GM19240 (cell line): ENCODE results near the gene TRNAU1AP.
"Not testable (repeated sequence)": the region's sequence is repeated elsewhere in the genome, so short reads cannot be mapped to it uniquely, and the experiment has no call there.

Source experiments
- DNase-seq: peaks from one replicate; pipeline ENCODE4 v3.0.0; 2011; ENCODE audit warnings: low spot score; ENCODE audit not compliant: insufficient read length

Gene TRNAU1AP

DNA sequence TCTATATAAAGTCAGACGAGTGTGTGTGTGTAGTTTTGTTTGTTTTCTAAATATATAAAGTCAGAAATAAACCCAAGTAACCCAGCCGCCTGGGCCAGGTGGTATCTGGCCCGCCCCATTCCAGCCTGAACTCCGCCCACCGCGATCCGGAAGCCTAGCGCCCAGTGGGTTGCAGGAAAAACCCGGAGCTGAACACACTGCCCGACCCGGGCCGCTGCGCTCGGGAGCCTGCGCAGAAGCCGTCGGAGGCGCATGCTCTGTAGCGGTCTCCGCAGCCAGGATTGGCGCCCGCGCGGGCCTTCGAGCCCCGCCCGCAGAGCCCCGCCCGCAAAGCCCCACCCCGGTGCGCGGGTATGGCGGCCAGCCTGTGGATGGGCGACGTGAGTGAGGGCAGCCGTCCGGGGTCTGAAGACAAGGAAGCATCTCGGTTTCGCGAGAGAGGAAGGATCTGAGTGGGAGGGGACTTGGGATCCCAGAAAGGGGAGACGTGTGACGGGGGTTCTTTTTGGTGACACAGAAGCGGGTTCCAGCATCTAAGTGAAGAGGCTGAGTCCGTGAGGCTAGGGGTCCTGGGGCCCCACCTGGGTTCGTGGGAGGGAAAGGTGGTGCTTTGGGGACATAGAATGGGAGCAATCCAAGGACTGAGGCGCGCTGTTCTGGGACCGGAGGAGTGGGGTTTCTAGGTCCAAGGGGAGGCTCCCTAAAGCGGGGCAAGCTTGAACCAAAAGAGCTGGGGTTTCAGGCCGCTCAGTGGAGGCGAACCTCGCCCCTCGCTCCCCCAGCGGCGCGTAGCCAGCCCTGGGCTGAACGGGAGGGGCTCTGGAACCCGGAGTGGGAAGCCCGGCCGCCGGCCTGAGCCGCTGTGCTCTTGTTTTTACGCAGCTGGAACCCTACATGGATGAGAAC is at the start of gene TRNAU1AP:
Gene TRNAU1AP, plus strand, starts transcription at position 328 of the 906 bp plus-strand sequence. Its CDS starts 26 bp downstream, at position 354.
- DNase-seq: peak; percentile 90

- DNase-seq: no peak
Observed at GRCh38 chr1:28503117-28503516, 49.8 kb upstream of the TRNAU1AP start.

DNA sequence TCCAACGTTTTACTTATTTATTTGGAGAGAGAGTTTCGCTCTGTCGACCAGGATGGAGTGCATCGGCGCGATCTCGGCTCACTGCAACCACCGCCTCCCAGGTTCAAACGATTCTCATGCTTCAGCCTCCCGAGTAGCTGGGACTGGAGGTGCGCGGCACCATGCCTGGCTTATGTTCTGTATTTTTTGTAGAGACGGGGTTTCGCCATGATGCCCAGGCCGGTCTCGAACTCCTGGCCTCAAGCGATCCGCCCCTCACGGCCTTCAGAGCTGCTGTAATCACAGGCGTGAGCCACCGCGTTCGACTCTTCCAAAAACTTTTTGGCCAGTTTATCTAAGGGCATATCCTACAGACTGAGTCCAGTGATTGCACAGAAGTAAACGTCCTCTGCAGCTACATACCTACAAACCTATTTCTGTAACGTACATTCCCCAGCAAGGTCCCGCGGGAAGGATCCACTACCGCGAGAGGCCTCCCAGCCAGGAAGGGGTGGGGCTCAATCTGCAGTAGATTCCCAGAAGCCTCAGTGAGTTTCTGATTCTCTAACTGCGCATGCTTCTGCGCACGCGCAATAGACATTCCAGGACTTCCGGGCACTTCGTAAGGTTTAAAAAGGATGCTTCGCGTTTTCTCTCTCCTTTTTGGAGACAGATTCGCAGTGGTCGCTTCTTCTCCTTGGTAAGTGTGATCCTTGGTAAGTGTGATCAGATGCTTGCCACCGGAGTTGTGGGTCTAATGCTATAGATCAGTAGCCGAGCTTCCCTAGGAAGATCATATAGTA is 47.3 kb upstream of the TRNAU1AP start, which contains the start of gene RCC1:
Gene RCC1, plus strand, starts transcription at position 638 of the 782 bp plus-strand sequence. CDS start 23,824 bp downstream, outside the sequence.
- peak; percentile 80 for DNase-seq

DNA sequence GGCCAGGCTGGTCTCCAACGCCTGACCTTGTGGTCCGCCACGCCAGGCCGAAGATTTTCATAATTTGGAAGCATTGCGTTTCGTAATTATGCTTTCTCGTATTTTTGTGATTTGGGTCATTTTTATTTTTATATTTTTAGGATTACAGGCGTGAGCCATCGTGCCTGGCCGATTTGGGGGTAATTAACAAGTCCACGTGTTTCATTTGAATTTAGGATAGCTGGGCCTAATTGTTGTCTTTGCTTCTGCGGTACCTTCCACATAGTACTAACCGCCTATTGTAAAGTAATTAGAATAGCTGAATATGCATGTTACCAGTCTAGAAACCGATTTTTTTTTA is 46.0 kb upstream of the TRNAU1AP start:
- no peak for DNase-seq

DNA sequence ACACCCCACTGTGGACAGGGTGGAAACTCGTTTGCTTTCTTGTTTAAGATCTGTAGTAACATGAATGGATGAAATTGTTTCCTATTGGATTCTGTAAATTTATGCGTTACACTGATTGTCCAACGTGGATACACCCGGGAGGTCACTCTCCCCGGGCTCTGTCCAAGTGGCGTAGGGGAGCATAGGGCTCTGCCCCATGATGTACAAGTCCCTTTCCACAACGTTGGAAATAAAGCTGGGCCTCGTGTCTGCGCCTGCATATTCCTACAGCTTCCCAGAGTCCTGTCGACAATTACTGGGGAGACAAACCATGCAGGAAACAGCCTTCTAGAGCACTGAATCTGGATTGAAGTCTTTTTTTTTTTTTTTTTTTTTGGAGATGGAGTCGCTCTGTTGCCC is 45.6 kb upstream of the TRNAU1AP start:
- no peak for DNase-seq

DNA sequence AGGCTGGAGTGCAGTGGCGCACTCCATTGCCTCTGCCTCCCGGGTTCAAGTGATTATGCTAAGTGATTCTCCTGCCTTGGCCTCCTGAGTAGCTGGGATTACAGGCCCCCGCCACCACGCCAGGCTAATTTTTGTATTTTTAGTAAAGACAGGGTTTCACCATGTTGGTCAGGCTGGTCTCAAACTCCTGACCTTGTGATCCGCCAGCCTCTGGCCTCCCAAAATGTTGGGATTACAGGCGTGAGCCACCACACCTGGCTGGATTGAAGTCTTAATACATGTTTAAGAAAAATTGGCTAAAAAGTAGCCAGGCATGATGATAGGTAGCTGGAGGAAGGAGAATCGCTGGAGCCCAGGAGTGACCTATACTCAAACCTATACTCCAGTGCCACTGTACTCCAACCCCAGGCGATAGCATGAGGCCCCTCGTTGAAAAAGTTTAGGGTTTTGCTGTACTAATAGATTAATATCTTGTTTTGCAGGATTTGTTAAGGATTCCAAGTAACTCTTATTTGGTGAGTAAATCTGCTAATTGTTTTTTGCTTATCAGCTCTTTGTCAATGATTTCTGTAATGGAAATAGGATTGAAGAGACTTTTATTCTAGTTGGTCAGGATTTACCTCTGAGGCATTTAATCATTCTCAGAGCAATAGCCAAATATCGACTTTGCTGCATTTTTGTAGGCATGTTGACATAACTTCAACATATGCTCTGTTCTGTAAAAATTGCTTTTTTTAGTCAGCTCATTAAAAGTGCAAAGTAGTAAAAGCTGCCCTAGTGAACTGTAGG is 45.0 kb upstream of the TRNAU1AP start:
- no peak for DNase-seq

DNA sequence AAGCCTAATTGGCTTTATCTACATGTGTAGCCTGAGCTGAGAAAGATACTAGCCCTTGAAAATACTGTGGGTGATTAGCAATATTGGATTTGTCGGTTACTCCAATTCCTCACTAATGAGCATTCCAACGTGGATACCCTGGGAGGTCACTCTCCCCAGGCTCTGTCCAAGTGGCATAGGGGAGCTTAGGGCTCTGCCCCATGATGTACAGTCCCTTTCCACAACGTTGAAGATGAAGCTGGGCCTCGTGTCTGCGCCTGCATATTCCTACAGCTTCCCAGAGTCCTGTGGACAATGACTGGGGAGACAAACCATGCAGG is 44.5 kb upstream of the TRNAU1AP start:
- DNase-seq: no peak

GRCh38 chr1:28509705-28510272 is 43.1 kb upstream of the TRNAU1AP start:
- no peak for DNase-seq

- DNase-seq: no peak
Observed at GRCh38 chr1:28510273-28510969, 42.5 kb upstream of the TRNAU1AP start.

GRCh38 chr1:28510970-28511440 is 41.9 kb upstream of the TRNAU1AP start:
- no peak for DNase-seq

- no peak for DNase-seq
Observed at GRCh38 chr1:28512058-28512611, 40.8 kb upstream of the TRNAU1AP start.

DNA sequence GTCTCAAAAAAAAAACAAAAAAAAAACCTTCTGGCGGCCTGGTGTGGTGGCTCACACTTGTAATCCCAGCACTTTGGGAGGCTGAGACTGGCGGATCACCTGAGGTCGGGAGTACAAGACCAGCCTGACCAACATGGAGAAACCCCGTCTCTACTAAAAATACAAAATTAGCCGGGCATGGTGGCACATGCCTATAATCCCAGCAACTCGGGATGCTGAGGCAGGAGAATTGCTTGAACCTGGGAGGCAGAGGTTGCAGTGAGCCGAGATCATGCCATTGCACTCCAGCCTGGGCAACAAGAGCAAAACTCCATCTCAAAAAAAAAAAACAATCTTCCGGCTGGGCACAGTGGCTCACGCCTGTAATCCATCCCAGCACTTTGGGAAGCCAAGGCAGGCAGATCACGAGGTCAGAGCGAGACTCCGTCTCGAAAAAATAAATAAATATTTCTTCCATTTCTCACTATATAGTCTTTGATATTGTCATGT is 38.4 kb upstream of the TRNAU1AP start:
- not testable (repeated sequence) for DNase-seq

DNA sequence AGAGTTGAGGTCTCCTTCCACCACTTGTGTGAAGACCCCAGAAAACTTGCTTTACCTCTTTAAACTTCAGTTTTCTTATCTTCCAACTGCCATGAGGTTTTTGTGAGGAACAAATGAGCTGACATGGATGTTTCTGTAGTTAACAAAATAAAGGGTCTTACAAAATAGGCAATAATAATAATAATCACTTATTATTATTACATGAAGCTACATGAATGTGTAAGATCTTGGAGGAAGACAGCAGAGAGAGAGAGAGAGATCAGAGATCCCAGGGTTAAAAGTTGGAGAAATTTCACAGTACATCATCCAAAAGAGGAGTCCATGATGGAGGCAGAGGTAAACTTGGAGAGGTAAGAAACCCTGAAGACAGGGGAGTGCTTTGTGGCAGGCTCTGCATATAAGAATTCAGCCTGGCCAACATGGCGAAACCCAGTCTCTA is 36.3 kb upstream of the TRNAU1AP start:
- no peak for DNase-seq

DNA sequence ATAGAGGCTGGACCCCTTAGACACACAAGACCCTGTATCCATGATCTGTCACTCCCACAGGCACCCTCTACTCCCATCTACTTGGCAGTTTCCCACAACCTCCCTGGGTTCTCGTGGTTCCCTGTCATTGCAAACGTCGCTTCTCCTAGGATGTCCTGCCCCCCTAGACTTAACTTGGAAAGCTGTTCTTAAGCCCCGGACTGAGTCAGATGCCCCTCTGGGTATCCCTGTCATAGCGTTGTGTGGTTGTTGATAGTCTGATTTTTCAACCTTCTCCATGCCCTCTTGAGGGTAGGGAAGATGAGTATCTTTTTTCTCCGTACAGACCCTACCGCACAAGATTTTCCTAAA is 35.3 kb upstream of the TRNAU1AP start:
- DNase-seq: no peak

GRCh38 chr1:28518000-28518744 is 34.7 kb upstream of the TRNAU1AP start:
- DNase-seq: peak; percentile 83

DNA sequence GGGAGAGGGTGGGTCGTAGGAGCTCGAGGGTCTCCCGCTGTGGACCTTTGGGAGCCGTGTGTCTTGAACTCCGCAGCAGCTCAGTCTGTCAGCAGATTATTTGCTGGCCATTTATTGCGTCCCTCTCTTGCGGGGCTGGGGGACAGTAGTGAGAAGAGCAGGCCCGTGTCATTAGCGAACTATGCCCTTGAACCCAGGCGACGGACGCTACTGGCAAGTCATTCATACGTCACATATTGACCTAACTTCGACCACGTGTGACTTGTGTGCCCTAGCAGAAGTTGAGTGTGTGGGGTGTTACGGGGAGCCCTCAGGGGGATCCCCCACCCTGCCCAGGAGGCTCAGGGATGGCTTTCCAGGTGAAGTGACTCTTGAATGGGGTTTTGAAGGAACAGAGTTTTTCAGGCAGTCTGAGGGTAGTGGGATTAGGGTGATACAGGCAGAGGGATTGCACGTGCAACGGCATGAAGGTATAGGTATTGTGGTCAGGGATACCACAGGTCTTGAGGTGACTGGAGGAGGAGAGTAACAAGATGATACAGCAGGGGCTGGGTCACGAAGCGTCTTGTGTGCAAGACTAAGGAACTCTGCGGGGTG is 34.0 kb upstream of the TRNAU1AP start:
- no peak for DNase-seq

- no peak for DNase-seq
Observed at GRCh38 chr1:28519946-28520725, 32.7 kb upstream of the TRNAU1AP start.

DNA sequence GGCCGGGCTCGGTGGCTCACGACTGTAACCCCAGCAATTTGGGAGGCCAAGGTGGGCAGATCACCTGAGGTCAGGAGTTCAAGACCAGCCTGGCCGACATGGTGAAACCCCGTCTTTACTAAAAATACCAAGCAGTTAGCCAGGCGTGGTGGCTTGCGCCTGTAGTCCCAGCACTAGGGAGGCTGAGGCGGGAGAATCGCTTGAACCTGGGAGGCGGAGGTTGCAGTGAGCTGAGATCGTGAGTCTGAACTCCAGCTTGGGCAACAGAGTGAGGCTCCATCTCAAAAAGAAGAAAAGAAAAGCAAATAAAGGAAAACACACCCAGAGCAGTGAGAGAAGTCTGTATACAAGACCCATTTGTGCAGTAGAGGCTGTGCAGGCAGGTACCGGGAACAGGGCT is 32.1 kb upstream of the TRNAU1AP start:
- not testable (repeated sequence) for DNase-seq
